K562 (cell line): ENCODE data around the gene ACO2. TPM values are rescaled to one million over a fixed set of nuclear protein-coding genes. Genes with fewer than 3 reads are reported as not detected.

Experiments used
- ATAC-seq: fragments of 200-7000 bp; cut with Tn5 transposase; 3 replicates; pipeline ENCODE4 v1.9.1; 2020; ENCODE audit warnings: moderate library complexity
- BruUV-seq: library from RNA; stranded (reverse); fragments of 400-500 nt; replicated peaks from 2 replicates; lab custom pipeline; 2021; lab: Mats Ljungman, UMichigan
- CTCF ChIA-PET: fragments of 300-600 bp; formaldehyde crosslinking; extraction: SDS; loops from one replicate; lab custom pipeline; 2021; ENCODE audit warnings: low intra/inter-chr PET ratio; lab: Yijun Ruan, JAX
- POLR2A ChIA-PET: fragments of 300-600, 350-650 bp; sonication (Branson Sonifier 250); formaldehyde crosslinking; extraction: SDS; loops from one replicate; lab custom pipeline; 2021; ENCODE audit warnings: antibody characterized with exemption, inconsistent platforms; lab: Yijun Ruan, JAX
- DNase-seq, 4 experiments: peaks; one replicate each; pipeline versions ENCODE4 v3.0.0 to v3.0.0-alpha.2; 2011 to 2018; ENCODE audit warnings: low spot score in 3 of 4, mixed read lengths in 3 of 4; ENCODE audit errors: extremely low read depth in 1 of 4
- FAIRE-seq: peaks from 2 replicates; lab custom pipeline; 2011; peaks lifted over from hg19 to GRCh38; lab: Jason Lieb, UNC
- H2AFZ ChIP-seq: 2 replicates; pipeline ENCODE4 v1.6.0; 2011; ENCODE audit warnings: low read depth, low read length, control low read depth, inconsistent platforms
- H3K27ac ChIP-seq: fragments of 200-600 bp; 3 replicates; pipeline ENCODE4 v1.8.0; 2011; ENCODE audit warnings: low read depth, mild to moderate bottlenecking, control low read depth, inconsistent platforms, low read length, moderate library complexity, mixed read lengths; ENCODE audit errors: extremely low read depth
- H3K27me3 ChIP-seq, 2 experiments: fragments of 300-600 bp in 1 of 2; 2 replicates in 1 of 2; 3 replicates in 1 of 2; pipeline versions ENCODE4 v1.6.0 to v1.8.0; 2011; ENCODE audit warnings: inconsistent platforms in 2 of 2, low read length in 2 of 2, mild to moderate bottlenecking in 1 of 2, mixed read lengths in 1 of 2, moderate library complexity in 1 of 2; ENCODE audit not compliant: control insufficient read depth in 2 of 2, insufficient read depth in 2 of 2
- H3K36me3 ChIP-seq: fragments of 300-600 bp; 3 replicates; pipeline ENCODE4 v1.8.0; 2011; ENCODE audit warnings: mild to moderate bottlenecking, low read length, inconsistent platforms; ENCODE audit not compliant: control insufficient read depth, insufficient read depth
- H3K4me1 ChIP-seq, 2 experiments: fragments of 200-600 bp in 1 of 2; replicated peaks in 1 of 2; 2 replicates in 1 of 2; 3 replicates in 1 of 2; pipeline versions ENCODE4 v1.5.1 to v1.8.0; 2011; ENCODE audit warnings: inconsistent platforms in 2 of 2, low read length in 2 of 2, mild to moderate bottlenecking in 1 of 2, mixed read lengths in 1 of 2, moderate library complexity in 1 of 2; ENCODE audit not compliant: control insufficient read depth in 2 of 2, insufficient read depth in 2 of 2
- H3K4me2 ChIP-seq: 2 replicates; pipeline ENCODE4 v1.6.1; 2011; ENCODE audit warnings: low read length, control low read depth, inconsistent platforms, mixed read lengths; ENCODE audit not compliant: insufficient read depth
- H3K4me3 ChIP-seq: fragments of 200-600 bp; sonication (generic), shearing (Covaris generic); 2 replicates; pipeline ENCODE4 v1.5.1; 2016; ENCODE audit warnings: control low read depth, inconsistent platforms
- H3K79me2 ChIP-seq: fragments of 200-600 bp; 3 replicates; pipeline ENCODE4 v1.8.0; 2011; ENCODE audit warnings: low read length, inconsistent platforms; ENCODE audit not compliant: control insufficient read depth, insufficient read depth
- H3K9ac ChIP-seq, 2 experiments: 2 replicates each; pipeline versions ENCODE4 v1.6.0 to v1.6.1; 2011; ENCODE audit warnings: low read depth in 2 of 2, low read length in 2 of 2, control low read depth in 1 of 2, inconsistent platforms in 1 of 2, mild to moderate bottlenecking in 1 of 2, mixed read lengths in 1 of 2; ENCODE audit not compliant: insufficient read depth in 1 of 2
- H3K9me1 ChIP-seq: one replicate; pipeline ENCODE4 v1.6.0; 2011; ENCODE audit warnings: inconsistent platforms, mild to moderate bottlenecking, low read length, moderate library complexity; ENCODE audit not compliant: control insufficient read depth, insufficient read depth
- H3K9me3 ChIP-seq: replicated peaks from 2 replicates; pipeline ENCODE4 v1.5.1; 2011; ENCODE audit warnings: low read depth, low read length, inconsistent platforms; ENCODE audit not compliant: control insufficient read depth, insufficient read depth
- H4K20me1 ChIP-seq: replicated peaks from 2 replicates; pipeline ENCODE4 v1.6.1; 2011; ENCODE audit warnings: low read length, inconsistent platforms, mixed read lengths; ENCODE audit not compliant: control insufficient read depth, insufficient read depth
- ARID2 ChIP-seq: fragments of 450-650 bp; IDR thresholded peaks from 2 replicates; pipeline ENCODE4 v1.6.1; 2017; ENCODE audit warnings: antibody characterized with exemption, mild to moderate bottlenecking
- BRD9 ChIP-seq: fragments of 450-650 bp; IDR thresholded peaks from 2 replicates; pipeline ENCODE4 v1.6.1; 2018; ENCODE audit warnings: low read depth; ENCODE audit not compliant: partially characterized antibody
- FOXA3 ChIP-seq, 2 experiments: fragments of 450-650 bp in 1 of 2; sonication (generic) in 1 of 2; formaldehyde crosslinking; IDR thresholded peaks in 1 of 2; conservative IDR thresholded peaks in 1 of 2; 2 replicates each; pipeline versions ENCODE4 v1.4.0 to v1.8.0; 2020 to 2022; ENCODE audit warnings: mild to moderate bottlenecking in 2 of 2, missing genetic modification reagents in 1 of 2
- GABPA ChIP-seq: fragments of 200-800 bp; sonication (Bioruptor generic); conservative IDR thresholded peaks from 2 replicates; pipeline ENCODE4 v1.6.1; 2016; ENCODE audit warnings: low read depth, missing genetic modification characterization, missing compliant biosample characterization
- GATA2 ChIP-seq: sonication (generic); formaldehyde crosslinking; IDR thresholded peaks from 2 replicates; pipeline ENCODE4 v1.4.0; 2020; ENCODE audit warnings: mild to moderate bottlenecking, missing genetic modification reagents
- NFYB ChIP-seq: IDR thresholded peaks from 2 replicates; pipeline ENCODE4 v1.6.1; 2011; ENCODE audit warnings: mild to moderate bottlenecking, moderate library complexity; ENCODE audit not compliant: insufficient read length; ENCODE audit errors: extremely low read depth
- SAFB2 ChIP-seq: fragments of 200-400 bp; formaldehyde crosslinking; IDR thresholded peaks from 2 replicates; pipeline ENCODE4 v1.6.1; 2018; ENCODE audit warnings: borderline replicate concordance, low read length, low read depth, moderate library complexity; ENCODE audit not compliant: severe bottlenecking
- SRF ChIP-seq, 2 experiments: fragments of 250-450, 450-650 bp in 1 of 2; sonication (Bioruptor Pico) in 1 of 2; sonication (generic) in 1 of 2; formaldehyde crosslinking; IDR thresholded peaks; 2 replicates each; pipeline versions ENCODE4 v1.5.0 to v1.5.1; 2020 to 2022; ENCODE audit warnings: mild to moderate bottlenecking in 1 of 2, missing genetic modification reagents in 1 of 2
- WGBS: fragments of 100-300 bp; shearing (Covaris generic); methylation state at CpG from one replicate; pipeline ENCODE4 v1.1.6; 2016; ENCODE audit warnings: low coverage, mixed read lengths; ENCODE audit not compliant: insufficient coverage; ENCODE audit errors: missing lambda C conversion rate; 5-methylcytosine and 5-hydroxymethylcytosine counted together
- in situ Hi-C: fragments of 300-500 bp; cut with MboI; formaldehyde crosslinking; loops from 4 replicates; pipeline ENCODE4 v1.15.0; 2018; ENCODE audit warnings: inconsistent platforms, mixed read lengths
- intact Hi-C: fragments of 100-400 bp; cut with micrococcal nuclease; formaldehyde crosslinking; loops from 2 replicates; pipeline ENCODE4 v1.14.2; 2022
- polyA plus RNA-seq, 8 experiments: library from polyadenylated mRNA; depleted of rRNA in 4 of 8; stranded (reverse) in 5 of 8; unstranded in 3 of 8; fragments of >200 nt; fragmentation: Nextera tagmentation in 2 of 8; fragmentation: Illumina TruSeq in 1 of 8; extraction: Ambion mirVana in 2 of 8; extraction: Trizol in 1 of 8; gene quantifications; 2 replicates each; pipeline versions ENCODE4 v1.2.1 to v1.2.3, GENCODE V29; 2011 to 2014; ENCODE audit warnings: inconsistent platforms in 1 of 8, missing spikeins in 1 of 8
- total RNA-seq, 7 experiments: library from RNA; depleted of rRNA in 6 of 7; stranded (reverse); fragments of >200 nt in 6 of 7; fragmentation: Illumina TruSeq in 2 of 7; extraction: Trizol in 2 of 7; gene quantifications; 2 replicates each; pipeline versions ENCODE4 v1.2.1 to v1.2.3, GENCODE V29; 2011 to 2021; ENCODE audit warnings: low replicate concordance in 1 of 7
- TF ChIP-seq, protein P1 (sequence below): fragments of 450-650 bp; formaldehyde crosslinking; IDR thresholded peaks from 2 replicates; pipeline ENCODE4 v1.4.0; 2020; ENCODE audit warnings: mild to moderate bottlenecking, moderate library complexity
- TF ChIP-seq, protein P2 (sequence below), 3 experiments: IDR thresholded peaks in 2 of 3; conservative IDR thresholded peaks in 1 of 3; 2 replicates each; pipeline ENCODE4 v1.5.1; 2011 to 2012; ENCODE audit warnings: low read length in 3 of 3, mild to moderate bottlenecking in 3 of 3, control low read depth in 2 of 3, improper control_type of control experiment in 1 of 3, inconsistent platforms in 1 of 3, low read depth in 1 of 3, mixed read lengths in 1 of 3, moderate library complexity in 1 of 3; ENCODE audit not compliant: insufficient read depth in 2 of 3
- TF ChIP-seq, protein P3 (sequence below): fragments of 450-650 bp; IDR thresholded peaks from 2 replicates; pipeline ENCODE4 v1.6.1; 2014; ENCODE audit warnings: low read depth, mild to moderate bottlenecking, moderate library complexity, borderline replicate concordance
- TF ChIP-seq, protein P4 (sequence below): sonication (generic); formaldehyde crosslinking; IDR thresholded peaks from 2 replicates; pipeline ENCODE4 v1.5.0; 2020; ENCODE audit warnings: missing genetic modification reagents

The ACO2 gene
- total and polyA plus RNA-seq, 9 of the 15 experiments (the other 6 are each of a cell fraction or from before 2014, with no cell fraction given) = 16.2 to 119 (median 43.2) TPM

- no peak for TF ChIP-seq FOXA3 (CRISPR knock-in tag; conservative IDR thresholded peaks at IDR 0.05 in 1 of 2, IDR thresholded peaks at IDR 0.05 in 1 of 2)
- TF ChIP-seq, all 486 proteins: peak for 0
Observed at GRCh38 chr22:41516462-41516861, 47.5 kb downstream of the ACO2 start (continued).

DNA sequence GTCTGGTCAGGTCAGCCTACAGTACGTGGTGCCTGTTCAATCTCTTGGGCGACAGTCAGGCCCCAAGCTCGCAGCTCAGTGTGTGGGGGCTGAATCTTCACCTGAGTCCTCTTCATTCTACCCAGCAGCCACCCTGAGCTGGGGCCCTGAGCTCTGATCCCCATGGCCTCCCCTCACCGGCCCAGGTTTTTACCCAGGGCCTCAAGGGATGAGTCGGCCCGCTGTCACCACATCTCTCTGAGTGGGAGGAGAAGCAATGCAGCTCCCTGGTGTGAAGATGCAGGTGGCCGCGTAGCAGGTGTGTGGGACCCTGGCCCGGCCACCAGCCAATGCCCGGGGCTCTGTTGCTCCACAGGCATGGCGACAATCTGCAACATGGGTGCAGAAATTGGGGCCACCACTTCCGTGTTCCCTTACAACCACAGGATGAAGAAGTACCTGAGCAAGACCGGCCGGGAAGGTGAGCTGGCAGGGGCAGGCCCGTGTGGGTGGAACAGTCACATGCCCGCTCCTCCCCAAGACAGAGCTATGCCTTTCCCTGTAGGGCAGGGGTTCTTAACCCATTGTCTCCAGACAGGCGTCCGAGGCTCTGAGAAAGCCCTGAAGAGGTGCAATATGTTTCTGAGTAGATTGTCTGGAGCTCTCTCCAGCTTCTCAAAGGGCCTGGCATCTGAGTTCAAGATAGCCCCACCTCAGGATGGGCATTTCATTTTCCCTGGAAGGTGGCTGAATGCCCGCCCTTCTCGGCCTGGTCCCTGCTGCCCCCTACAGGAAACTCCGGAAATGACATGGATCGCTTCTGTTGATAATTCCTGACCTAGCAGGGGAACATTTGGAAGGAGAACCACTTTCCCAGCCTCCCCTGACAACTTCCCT is 48.5 kb downstream of the ACO2 start:
- no peak overlapping the region for H3K27ac ChIP-seq
- ATAC-seq (no peak), FAIRE-seq (peak; percentile 78), DNase-seq (peak in 3 of 4 experiments; percentile 43 to 46 (median 43))
- peaks cover 81% of the 10 kb centered on the region for H3K36me3 ChIP-seq
- no peak overlapping the region for H2AFZ ChIP-seq
- POLR2A ChIA-PET = interaction anchor here (0.8 to 0.9 kb wide), 2 partner anchors 10 to 71 kb away, joined by 3 read pairs; partner anchors contain the start of gene TOB2
- H3K79me2 ChIP-seq = peaks cover 13% of the 10 kb centered on the region
- H3K9ac ChIP-seq = peak overlapping the region in 1 of 2 experiments; percentile 68; a peak in 2 of 4 replicates
- H3K9me1 ChIP-seq = no peaks in the 10 kb centered on the region
- 82% methylated on average over 17 of the region's 22 CpGs for WGBS
- intact Hi-C loops (no loop called here), in situ Hi-C loops (no loop called here)
- H3K27me3 ChIP-seq = no peaks in the 10 kb centered on the region
- peaks cover 12 to 19% of the 10 kb centered on the region in 2 experiments for H3K4me1 ChIP-seq
- H3K4me3 ChIP-seq = no peak overlapping the region
- no peaks in the 10 kb centered on the region for H3K9me3 ChIP-seq
- BruUV-seq = no TSS peak
- H4K20me1 ChIP-seq = no peaks in the 10 kb centered on the region
- CTCF ChIA-PET = interaction anchor here (0.5 to 2.4 kb wide), 3 partner anchors 16 to 594 kb away, joined by 3 to 10 read pairs (median 3); no protein-coding TSS in a partner anchor
- H3K4me2 ChIP-seq = no peak overlapping the region
- TF ChIP-seq, protein P1, sequence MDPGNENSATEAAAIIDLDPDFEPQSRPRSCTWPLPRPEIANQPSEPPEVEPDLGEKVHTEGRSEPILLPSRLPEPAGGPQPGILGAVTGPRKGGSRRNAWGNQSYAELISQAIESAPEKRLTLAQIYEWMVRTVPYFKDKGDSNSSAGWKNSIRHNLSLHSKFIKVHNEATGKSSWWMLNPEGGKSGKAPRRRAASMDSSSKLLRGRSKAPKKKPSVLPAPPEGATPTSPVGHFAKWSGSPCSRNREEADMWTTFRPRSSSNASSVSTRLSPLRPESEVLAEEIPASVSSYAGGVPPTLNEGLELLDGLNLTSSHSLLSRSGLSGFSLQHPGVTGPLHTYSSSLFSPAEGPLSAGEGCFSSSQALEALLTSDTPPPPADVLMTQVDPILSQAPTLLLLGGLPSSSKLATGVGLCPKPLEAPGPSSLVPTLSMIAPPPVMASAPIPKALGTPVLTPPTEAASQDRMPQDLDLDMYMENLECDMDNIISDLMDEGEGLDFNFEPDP (CRISPR knock-in tag) = no peak
- TF ChIP-seq ARID2 = 0 out of 2 replicates have a peak, but pooled peaks have one; percentile 24
- TF ChIP-seq GATA2 = no peak
- TF ChIP-seq, protein P2, sequence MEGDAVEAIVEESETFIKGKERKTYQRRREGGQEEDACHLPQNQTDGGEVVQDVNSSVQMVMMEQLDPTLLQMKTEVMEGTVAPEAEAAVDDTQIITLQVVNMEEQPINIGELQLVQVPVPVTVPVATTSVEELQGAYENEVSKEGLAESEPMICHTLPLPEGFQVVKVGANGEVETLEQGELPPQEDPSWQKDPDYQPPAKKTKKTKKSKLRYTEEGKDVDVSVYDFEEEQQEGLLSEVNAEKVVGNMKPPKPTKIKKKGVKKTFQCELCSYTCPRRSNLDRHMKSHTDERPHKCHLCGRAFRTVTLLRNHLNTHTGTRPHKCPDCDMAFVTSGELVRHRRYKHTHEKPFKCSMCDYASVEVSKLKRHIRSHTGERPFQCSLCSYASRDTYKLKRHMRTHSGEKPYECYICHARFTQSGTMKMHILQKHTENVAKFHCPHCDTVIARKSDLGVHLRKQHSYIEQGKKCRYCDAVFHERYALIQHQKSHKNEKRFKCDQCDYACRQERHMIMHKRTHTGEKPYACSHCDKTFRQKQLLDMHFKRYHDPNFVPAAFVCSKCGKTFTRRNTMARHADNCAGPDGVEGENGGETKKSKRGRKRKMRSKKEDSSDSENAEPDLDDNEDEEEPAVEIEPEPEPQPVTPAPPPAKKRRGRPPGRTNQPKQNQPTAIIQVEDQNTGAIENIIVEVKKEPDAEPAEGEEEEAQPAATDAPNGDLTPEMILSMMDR (IDR thresholded peaks at IDR 0.05 in 2 of 3, conservative IDR thresholded peaks at IDR 0.05 in 1 of 3; ENCODE audit: insufficient read depth in 2 of 3, low read depth in 1 of 3, low read length in 3 of 3) = peak; percentile 72 to 80 (median 74)
- TF ChIP-seq NFYB = no peak
- TF ChIP-seq SRF (CRISPR knock-in tag; IDR thresholded peaks at IDR 0.05) = no peak
- TF ChIP-seq, protein P3, sequence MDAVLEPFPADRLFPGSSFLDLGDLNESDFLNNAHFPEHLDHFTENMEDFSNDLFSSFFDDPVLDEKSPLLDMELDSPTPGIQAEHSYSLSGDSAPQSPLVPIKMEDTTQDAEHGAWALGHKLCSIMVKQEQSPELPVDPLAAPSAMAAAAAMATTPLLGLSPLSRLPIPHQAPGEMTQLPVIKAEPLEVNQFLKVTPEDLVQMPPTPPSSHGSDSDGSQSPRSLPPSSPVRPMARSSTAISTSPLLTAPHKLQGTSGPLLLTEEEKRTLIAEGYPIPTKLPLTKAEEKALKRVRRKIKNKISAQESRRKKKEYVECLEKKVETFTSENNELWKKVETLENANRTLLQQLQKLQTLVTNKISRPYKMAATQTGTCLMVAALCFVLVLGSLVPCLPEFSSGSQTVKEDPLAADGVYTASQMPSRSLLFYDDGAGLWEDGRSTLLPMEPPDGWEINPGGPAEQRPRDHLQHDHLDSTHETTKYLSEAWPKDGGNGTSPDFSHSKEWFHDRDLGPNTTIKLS = no peak
- TF ChIP-seq BRD9 = no peak
- TF ChIP-seq GABPA (tag) = no peak
- TF ChIP-seq, protein P4, sequence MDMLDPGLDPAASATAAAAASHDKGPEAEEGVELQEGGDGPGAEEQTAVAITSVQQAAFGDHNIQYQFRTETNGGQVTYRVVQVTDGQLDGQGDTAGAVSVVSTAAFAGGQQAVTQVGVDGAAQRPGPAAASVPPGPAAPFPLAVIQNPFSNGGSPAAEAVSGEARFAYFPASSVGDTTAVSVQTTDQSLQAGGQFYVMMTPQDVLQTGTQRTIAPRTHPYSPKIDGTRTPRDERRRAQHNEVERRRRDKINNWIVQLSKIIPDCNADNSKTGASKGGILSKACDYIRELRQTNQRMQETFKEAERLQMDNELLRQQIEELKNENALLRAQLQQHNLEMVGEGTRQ (CRISPR knock-in tag) = no peak
- no peak for TF ChIP-seq SAFB2
